K562 treated with DMSO at 1 percent for 4 hours (cell line): ENCODE data around the gene OR56B1. TPM values are rescaled to one million over a fixed set of nuclear protein-coding genes. Genes with fewer than 3 reads are reported as not detected.

Experiments used
- total RNA-seq: library from RNA; unstranded; fragments of 300-600 nt; gene quantifications from 2 replicates; pipeline ENCODE4 v1.2.3, GENCODE V29; 2022; ENCODE audit not compliant: insufficient read depth

OR56B1 gene, protein sequence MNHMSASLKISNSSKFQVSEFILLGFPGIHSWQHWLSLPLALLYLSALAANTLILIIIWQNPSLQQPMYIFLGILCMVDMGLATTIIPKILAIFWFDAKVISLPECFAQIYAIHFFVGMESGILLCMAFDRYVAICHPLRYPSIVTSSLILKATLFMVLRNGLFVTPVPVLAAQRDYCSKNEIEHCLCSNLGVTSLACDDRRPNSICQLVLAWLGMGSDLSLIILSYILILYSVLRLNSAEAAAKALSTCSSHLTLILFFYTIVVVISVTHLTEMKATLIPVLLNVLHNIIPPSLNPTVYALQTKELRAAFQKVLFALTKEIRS
- total RNA-seq, result not detected in 2 replicates

DNA sequence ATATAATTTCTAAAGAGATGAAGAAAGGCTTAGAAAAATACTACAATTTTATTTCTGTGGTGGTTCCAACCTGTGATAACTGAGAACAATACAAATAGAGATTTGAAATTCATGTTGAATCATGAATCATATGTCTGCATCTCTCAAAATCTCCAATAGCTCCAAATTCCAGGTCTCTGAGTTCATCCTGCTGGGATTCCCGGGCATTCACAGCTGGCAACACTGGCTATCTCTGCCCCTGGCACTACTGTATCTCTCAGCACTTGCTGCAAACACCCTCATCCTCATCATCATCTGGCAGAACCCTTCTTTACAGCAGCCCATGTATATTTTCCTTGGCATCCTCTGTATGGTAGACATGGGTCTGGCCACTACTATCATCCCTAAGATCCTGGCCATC lies at the start of gene OR56B1:
Gene OR56B1, plus strand, starts transcription at position 53 of the 400 bp plus-strand sequence. Its CDS starts 69 bp downstream, at position 122.

GRCh38 chr11:5689551-5689983 lies 46.7 kb upstream of the OR56B1 start, which contains the start of gene TRIM22:
Gene TRIM22 (plus strand): TSS chr11:5689790. CDS start chr11:5696233, 6,443 bp downstream.

GRCh38 chr11:5753943-5754342 lies 17.7 kb downstream of the OR56B1 start, which contains the start of gene OR52N4:
Gene OR52N4 (plus strand): TSS chr11:5754243. CDS start chr11:5754741, 498 bp downstream.

DNA sequence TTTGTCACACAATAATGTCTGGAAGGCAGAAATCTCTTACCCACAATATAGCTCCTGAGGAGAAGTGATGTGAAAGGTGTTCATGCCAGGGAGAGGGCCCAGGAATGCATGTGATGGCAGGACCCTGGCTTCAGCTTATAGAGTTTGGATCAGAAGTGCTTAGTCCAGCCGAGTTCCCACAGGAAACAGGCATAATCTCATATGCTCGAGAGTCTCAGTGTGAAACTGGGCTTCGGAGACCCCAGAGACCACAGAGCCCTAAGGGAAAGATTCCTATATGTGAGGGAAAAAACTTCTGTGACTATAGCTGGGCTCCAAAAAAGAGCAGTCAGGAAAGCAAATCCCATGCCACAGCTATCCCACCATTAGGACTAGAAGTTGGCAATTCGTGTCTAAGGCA lies 47.0 kb downstream of the OR56B1 start, which contains the start of gene OR52N5:
Gene OR52N5, minus strand, starts transcription at position 101 of the 400 bp plus-strand sequence. CDS start 4,721 bp downstream, outside the sequence.

Other genes with a start within 250 kb of the OR56B1 start
- gene OR52D1, start 247.8 kb upstream of the OR56B1 start, total RNA-seq, result not detected in 2 replicates
- not detected in 2 replicates for gene UBQLN3, start 226.5 kb upstream of the OR56B1 start, total RNA-seq
- 0.44 TPM in 1 of 2 replicates, not detected in the other for gene UBQLNL, start 219.7 kb upstream of the OR56B1 start, total RNA-seq
- gene OR52H1, start 187.9 kb upstream of the OR56B1 start, total RNA-seq, result not detected in 2 replicates
- not detected in 2 replicates for gene OR52B6, start 155.6 kb upstream of the OR56B1 start, total RNA-seq
- 10.9 and 13.0 TPM in 2 replicates for gene TRIM6, start 139.8 kb upstream of the OR56B1 start, total RNA-seq
- 2.0 and 3.1 TPM in 2 replicates for gene TRIM34, start 111.4 kb upstream of the OR56B1 start, total RNA-seq
- 11.6 and 13.1 TPM in 2 replicates for gene TRIM5, start 51.4 kb upstream of the OR56B1 start, total RNA-seq
- 0.41 and 0.45 TPM in 2 replicates for gene TRIM22, start 46.7 kb upstream of the OR56B1 start, total RNA-seq
- not detected in 2 replicates for gene OR52N4, start 17.8 kb downstream of the OR56B1 start, total RNA-seq
- gene OR52N5, start 46.9 kb downstream of the OR56B1 start, total RNA-seq, result not detected in 2 replicates
- not detected in 2 replicates for gene OR52N1, start 54.8 kb downstream of the OR56B1 start, total RNA-seq
- not detected in 2 replicates for gene OR52N2, start 72.5 kb downstream of the OR56B1 start, total RNA-seq
- not detected in 2 replicates for gene OR52E6, start 105.4 kb downstream of the OR56B1 start, total RNA-seq
- gene OR52E8, start 121.2 kb downstream of the OR56B1 start, total RNA-seq, result not detected in 2 replicates
- gene OR52E4, start 144.2 kb downstream of the OR56B1 start, total RNA-seq, result not detected in 2 replicates
- gene OR52E5, start 156.8 kb downstream of the OR56B1 start, total RNA-seq, result not detected in 2 replicates
- gene OR56A3, start 205.8 kb downstream of the OR56B1 start, total RNA-seq, result not detected in 2 replicates
- not detected in 2 replicates for gene OR56A5, start 232.0 kb downstream of the OR56B1 start, total RNA-seq